Measurements from ENCODE around the gene FOXB1. TPM values are rescaled to one million over a fixed set of nuclear protein-coding genes. Genes with fewer than 3 reads are reported as not detected.

FOXB1 gene
- total RNA-seq, 2 experiments from 2014 or later: 0.50 to 0.52 TPM

- Mint-ChIP-seq H3K4me1 (ENCODE audit: low read depth) (peaks cover 88% of the 10 kb centered on the region), H3K9me3 (ENCODE audit: insufficient read depth) (no peaks in the 10 kb centered on the region), H3K4me3 (no peak overlapping the region), H3K27ac (no peak overlapping the region), H3K36me3 (ENCODE audit: low read depth) (peaks cover 16% of the 10 kb centered on the region), H3K27me3 (ENCODE audit: low read depth) (peaks cover 94% of the 10 kb centered on the region)
- ChIA-PET POLR2A (no interaction called here), CTCF (interaction anchor here (1.4 to 11.5 kb wide), 2 partner anchors 15 to 82 kb away, joined by 3 to 110 read pairs; no protein-coding TSS in a partner anchor)
- DNase-seq (no peak), ATAC-seq (no peak)
Measured at GRCh38 chr15:59999612-60000112, 4.4 kb upstream of the FOXB1 start.

- ATAC-seq (no peak), DNase-seq (no peak)
- POLR2A ChIA-PET: interaction anchor here (0.6 to 0.7 kb wide), 2 partner anchors 309 to 699 kb away, joined by 3 read pairs; no protein-coding TSS in a partner anchor
- CTCF ChIA-PET: interaction anchor here (0.7 to 11.5 kb wide), 2 partner anchors 83 to 227 kb away, joined by 3 to 110 read pairs; no protein-coding TSS in a partner anchor
- Mint-ChIP-seq H3K9me3 (ENCODE audit: insufficient read depth) (no peaks in the 10 kb centered on the region), H3K36me3 (ENCODE audit: low read depth) (peaks cover 21% of the 10 kb centered on the region), H3K4me3 (peak overlapping the region; percentile 19), H3K27me3 (ENCODE audit: low read depth) (peaks cover 95% of the 10 kb centered on the region), H3K27ac (peak overlapping the region; percentile 8), H3K4me1 (ENCODE audit: low read depth) (peaks cover 88% of the 10 kb centered on the region)
Measured at GRCh38 chr15:60000113-60000823, 3.8 kb upstream of the FOXB1 start.

- H3K4me1 Mint-ChIP-seq (ENCODE audit: low read depth): peaks cover 88% of the 10 kb centered on the region
- CTCF ChIA-PET: interaction anchor here (0.7 kb wide), 1 partner anchor 227 kb away, joined by 3 read pairs; no protein-coding TSS in a partner anchor
- H3K9me3 Mint-ChIP-seq (ENCODE audit: insufficient read depth): no peaks in the 10 kb centered on the region
Measured at GRCh38 chr15:60000824-60001609, 3.1 kb upstream of the FOXB1 start.

GRCh38 chr15:60001610-60002527 is 2.2 kb upstream of the FOXB1 start:
- ATAC-seq: no peak
- Mint-ChIP-seq H3K9me3 (ENCODE audit: insufficient read depth) (no peaks in the 10 kb centered on the region), H3K36me3 (ENCODE audit: low read depth) (peaks cover 28% of the 10 kb centered on the region), H3K27me3 (ENCODE audit: low read depth) (peaks cover 94% of the 10 kb centered on the region), H3K27ac (peak overlapping the region; percentile 10), H3K4me1 (ENCODE audit: low read depth) (peaks cover 88% of the 10 kb centered on the region), H3K4me3 (peak overlapping the region; percentile 44)
- CTCF ChIA-PET: interaction anchor here (1.1 kb wide), 2 partner anchors 11 to 84 kb away, joined by 3 to 4 read pairs; no protein-coding TSS in a partner anchor
- POLR2A ChIA-PET: no interaction called here
- no peak for DNase-seq

More at GRCh38 chr15:60000824-60001609, 3.1 kb upstream of the FOXB1 start:
- H3K27ac Mint-ChIP-seq: peak overlapping the region; percentile 10
- DNase-seq (no peak), ATAC-seq (no peak)
- POLR2A ChIA-PET: interaction anchor here (0.6 to 0.7 kb wide), 2 partner anchors 310 to 698 kb away, joined by 3 read pairs; no protein-coding TSS in a partner anchor
- H3K4me3 Mint-ChIP-seq: no peak overlapping the region
- H3K36me3 Mint-ChIP-seq (ENCODE audit: low read depth): peaks cover 23% of the 10 kb centered on the region
- peaks cover 95% of the 10 kb centered on the region for H3K27me3 Mint-ChIP-seq (ENCODE audit: low read depth)

- peak overlapping the region; percentile 39 for H3K27ac Mint-ChIP-seq
- peaks cover 92% of the 10 kb centered on the region for H3K27me3 Mint-ChIP-seq (ENCODE audit: low read depth)
- no peaks in the 10 kb centered on the region for H3K9me3 Mint-ChIP-seq (ENCODE audit: insufficient read depth)
- H3K4me1 Mint-ChIP-seq (ENCODE audit: low read depth): peaks cover 84% of the 10 kb centered on the region
- H3K4me3 Mint-ChIP-seq: peak overlapping the region; percentile 44
- peaks cover 28% of the 10 kb centered on the region for H3K36me3 Mint-ChIP-seq (ENCODE audit: low read depth)
- no peak for DNase-seq
- ChIA-PET POLR2A (no interaction called here), CTCF (interaction anchor here (1.1 to 2.8 kb wide), 5 partner anchors 8 to 85 kb away, joined by 3 to 34 read pairs (median 7); no protein-coding TSS in a partner anchor)
- no peak for ATAC-seq
Measured at GRCh38 chr15:60002528-60003218, 1.4 kb upstream of the FOXB1 start.

- Mint-ChIP-seq H3K4me3 (peak overlapping the region; percentile 94), H3K27me3 (ENCODE audit: low read depth) (peaks cover 91% of the 10 kb centered on the region), H3K9me3 (ENCODE audit: insufficient read depth) (no peaks in the 10 kb centered on the region), H3K27ac (no peak overlapping the region), H3K36me3 (ENCODE audit: low read depth) (peaks cover 28% of the 10 kb centered on the region), H3K4me1 (ENCODE audit: low read depth) (peaks cover 77% of the 10 kb centered on the region)
- ATAC-seq (no peak), DNase-seq (peak; percentile 49)
- CTCF ChIA-PET: interaction anchor here (0.9 to 2.8 kb wide), 17 partner anchors 9 to 312 kb away, joined by 3 to 34 read pairs (median 4); no protein-coding TSS in a partner anchor
- POLR2A ChIA-PET: interaction anchor here (0.9 to 1.4 kb wide), 5 partner anchors 9 to 85 kb away, joined by 3 to 4 read pairs (median 4); no protein-coding TSS in a partner anchor
Measured at GRCh38 chr15:60003243-60004008, 685 bp upstream of the FOXB1 start.

- H3K9me3 Mint-ChIP-seq (ENCODE audit: insufficient read depth): no peaks in the 10 kb centered on the region
- ChIA-PET CTCF (interaction anchor here (0.9 to 2.8 kb wide), 13 partner anchors 9 to 175 kb away, joined by 3 to 34 read pairs (median 5); no protein-coding TSS in a partner anchor), POLR2A (interaction anchor here (0.6 to 1.2 kb wide), 4 partner anchors 9 to 122 kb away, joined by 3 to 4 read pairs (median 4); no protein-coding TSS in a partner anchor)
- peaks cover 67% of the 10 kb centered on the region for H3K4me1 Mint-ChIP-seq (ENCODE audit: low read depth)
- peak overlapping the region; percentile 90 for H3K27ac Mint-ChIP-seq
- H3K27me3 Mint-ChIP-seq (ENCODE audit: low read depth): peaks cover 88% of the 10 kb centered on the region
- no peak for DNase-seq
- peak; percentile 2 for ATAC-seq
- H3K36me3 Mint-ChIP-seq (ENCODE audit: low read depth): peaks cover 24% of the 10 kb centered on the region
- peak overlapping the region; percentile 94 for H3K4me3 Mint-ChIP-seq
Measured at GRCh38 chr15:60004846-60005351, 788 bp downstream of the FOXB1 start.

GRCh38 chr15:60005352-60006202 is 1.5 kb downstream of the FOXB1 start:
- no peak for DNase-seq
- Mint-ChIP-seq H3K27me3 (ENCODE audit: low read depth) (peaks cover 88% of the 10 kb centered on the region), H3K27ac (peak overlapping the region; percentile 90), H3K4me1 (ENCODE audit: low read depth) (peaks cover 61% of the 10 kb centered on the region), H3K36me3 (ENCODE audit: low read depth) (peaks cover 20% of the 10 kb centered on the region), H3K4me3 (peak overlapping the region; percentile 94), H3K9me3 (ENCODE audit: insufficient read depth) (no peaks in the 10 kb centered on the region)
- ATAC-seq: peak; percentile 38
- POLR2A ChIA-PET: interaction anchor here (0.6 kb wide), 1 partner anchor 121 kb away, joined by 3 read pairs; no protein-coding TSS in a partner anchor
- CTCF ChIA-PET: interaction anchor here (1.3 to 2.8 kb wide), 9 partner anchors 8 to 321 kb away, joined by 3 to 34 read pairs (median 7); no protein-coding TSS in a partner anchor
